HepG2 (cell line): ENCODE measurements around the gene CAPN3. TPM values are rescaled to one million over a fixed set of nuclear protein-coding genes. Genes with fewer than 3 reads are reported as not detected.

ENCODE experiments used
- ATAC-seq: fragments of 200-7000 bp; cut with Tn5 transposase; 3 replicates; pipeline ENCODE4 v1.9.1; 2020; ENCODE audit warnings: mild to moderate bottlenecking, moderate library complexity
- BruUV-seq: library from RNA; stranded (reverse); fragments of 400-500 nt; replicated peaks from 2 replicates; lab custom pipeline; 2021; lab: Mats Ljungman, UMichigan
- CTCF ChIA-PET: fragments of 300-600 bp; formaldehyde crosslinking; extraction: SDS; loops from one replicate; lab custom pipeline; 2021; ENCODE audit warnings: low total read pairs, inconsistent platforms, low intra/inter-chr PET ratio; lab: Yijun Ruan, JAX
- POLR2A ChIA-PET: fragments of 350-600 bp; sonication (Branson Sonifier 250); formaldehyde crosslinking; loops from one replicate; lab custom pipeline; 2020; ENCODE audit warnings: antibody characterized with exemption, inconsistent platforms; lab: Yijun Ruan, JAX
- DNase-seq: peaks from one replicate; pipeline ENCODE4 v3.0.0-alpha.2; 2015; ENCODE audit warnings: low spot score
- FAIRE-seq: peaks from 3 replicates; lab custom pipeline; 2011; peaks lifted over from hg19 to GRCh38; lab: Jason Lieb, UNC
- H2AFZ ChIP-seq: one replicate; pipeline ENCODE4 v1.6.1; 2011; ENCODE audit warnings: low read length, inconsistent platforms
- H3K27ac ChIP-seq: fragments of 300-600 bp; 3 replicates; pipeline ENCODE4 v1.8.0; 2011; ENCODE audit warnings: mixed run types, mild to moderate bottlenecking, mixed read lengths, low read length, inconsistent platforms; ENCODE audit not compliant: insufficient read depth; ENCODE audit errors: extremely low read length
- H3K27me3 ChIP-seq, 2 experiments: fragments of 200-600 bp in 1 of 2; 2 replicates in 1 of 2; 3 replicates in 1 of 2; pipeline versions ENCODE4 v1.6.0 to v1.8.0; 2011; ENCODE audit warnings: low read length in 2 of 2, mild to moderate bottlenecking in 2 of 2, moderate library complexity in 2 of 2, inconsistent platforms in 1 of 2; ENCODE audit not compliant: insufficient read depth in 2 of 2, control insufficient read depth in 1 of 2
- H3K36me3 ChIP-seq, 2 experiments: fragments of 200-600 bp in 1 of 2; replicated peaks in 1 of 2; 2 replicates in 1 of 2; 3 replicates in 1 of 2; pipeline versions ENCODE4 v1.5.1 to v1.8.0; 2011; ENCODE audit warnings: low read length in 2 of 2, inconsistent platforms in 1 of 2; ENCODE audit not compliant: insufficient read depth in 2 of 2, control insufficient read depth in 1 of 2
- H3K4me1 ChIP-seq: 2 replicates; pipeline ENCODE4 v1.5.1; 2012; ENCODE audit warnings: low read length, inconsistent platforms; ENCODE audit not compliant: insufficient read depth
- H3K4me2 ChIP-seq: 2 replicates; pipeline ENCODE4 v1.6.0; 2011; ENCODE audit warnings: low read depth, low read length, inconsistent platforms
- H3K4me3 ChIP-seq, 3 experiments: fragments of 200-600 bp in 1 of 3; sonication (generic), shearing (Covaris generic) in 1 of 3; replicated peaks in 1 of 3; 2 replicates each; pipeline ENCODE4 v1.5.1; 2011 to 2016; ENCODE audit warnings: low read length in 3 of 3, inconsistent platforms in 2 of 3, low read depth in 2 of 3, mild to moderate bottlenecking in 2 of 3, control low read depth in 1 of 3, mixed read lengths in 1 of 3; ENCODE audit not compliant: insufficient read depth in 1 of 3
- H3K79me2 ChIP-seq: one replicate; pipeline ENCODE4 v1.6.1; 2011; ENCODE audit warnings: low read length, inconsistent platforms; ENCODE audit not compliant: insufficient read depth
- H3K9ac ChIP-seq: 2 replicates; pipeline ENCODE4 v1.6.0; 2011; ENCODE audit warnings: mild to moderate bottlenecking, low read depth, low read length, inconsistent platforms; ENCODE audit not compliant: insufficient read depth
- H3K9me3 ChIP-seq: 2 replicates; pipeline ENCODE4 v1.5.1; 2012; ENCODE audit warnings: mild to moderate bottlenecking, low read length
- H4K20me1 ChIP-seq: 2 replicates; pipeline ENCODE4 v1.6.0; 2011; ENCODE audit warnings: inconsistent platforms, mild to moderate bottlenecking, low read length, moderate library complexity; ENCODE audit not compliant: insufficient read depth
- ATRX ChIP-seq: sonication (generic); formaldehyde crosslinking; IDR thresholded peaks from 2 replicates; pipeline ENCODE4 v1.4.0; 2020; ENCODE audit warnings: missing genetic modification reagents, borderline replicate concordance
- ELF4 ChIP-seq: sonication (generic); formaldehyde crosslinking; IDR thresholded peaks from 2 replicates; pipeline ENCODE4 v1.5.0; 2020; ENCODE audit warnings: missing genetic modification reagents, mild to moderate bottlenecking, moderate library complexity, borderline replicate concordance
- HNRNPL ChIP-seq: fragments of 200-400 bp; formaldehyde crosslinking; IDR thresholded peaks from 2 replicates; pipeline ENCODE4 v1.6.1; 2017; ENCODE audit warnings: mild to moderate bottlenecking, low read depth, low read length
- KLF13 ChIP-seq: sonication (generic); formaldehyde crosslinking; IDR thresholded peaks from 2 replicates; pipeline ENCODE4 v1.4.0; 2020; ENCODE audit warnings: mild to moderate bottlenecking, missing genetic modification reagents
- SOX5 ChIP-seq: IDR thresholded peaks from 2 replicates; pipeline ENCODE4 v1.6.1; 2016; ENCODE audit warnings: borderline replicate concordance
- TRAFD1 ChIP-seq: sonication (generic); formaldehyde crosslinking; IDR thresholded peaks from 2 replicates; pipeline ENCODE4 v1.5.1; 2020; ENCODE audit warnings: missing genetic modification reagents, mild to moderate bottlenecking, borderline replicate concordance
- ZFP1 ChIP-seq: IDR thresholded peaks from 2 replicates; pipeline ENCODE4 v1.6.1; 2016
- ZSCAN30 ChIP-seq: sonication (generic); formaldehyde crosslinking; IDR thresholded peaks from 2 replicates; pipeline ENCODE4 v1.5.0; 2020; ENCODE audit warnings: mild to moderate bottlenecking, missing genetic modification reagents
- WGBS: methylation state at CpG from one replicate; pipeline ENCODE4 v1.1.6; 2017; ENCODE audit warnings: low lambda C conversion rate; 5-methylcytosine and 5-hydroxymethylcytosine counted together
- in situ Hi-C: cut with HindIII; loops from 2 replicates; pipeline ENCODE4 v1.10.0; 2017; ENCODE audit warnings: low pct_unique_long_range_greater_than_20kb; ENCODE audit not compliant: extremely low pct_ligation_motif_present
- intact Hi-C: fragments of 100-400 bp; cut with micrococcal nuclease; formaldehyde crosslinking; loops from one replicate; pipeline ENCODE4 v1.10.0; 2022; ENCODE audit not compliant: unreplicated experiment
- polyA plus RNA-seq, 8 experiments: library from polyadenylated mRNA; depleted of rRNA in 3 of 8; stranded (reverse) in 7 of 8; unstranded in 1 of 8; fragments of >200 nt; fragmentation: Illumina TruSeq in 4 of 8; extraction: Trizol in 4 of 8; gene quantifications; 2 replicates each; pipeline versions ENCODE4 v1.2.1 to v1.2.3, GENCODE V29; 2011 to 2016; ENCODE audit warnings: low read depth in 4 of 8, missing spikeins in 1 of 8, mixed read lengths in 1 of 8; ENCODE audit not compliant: insufficient read depth in 1 of 8
- total RNA-seq, 5 experiments: library from RNA; depleted of rRNA; stranded (reverse); fragments of >200 nt; fragmentation: Illumina TruSeq; extraction: Trizol; gene quantifications; 2 replicates each; pipeline ENCODE4 v1.2.3, GENCODE V29; 2016; ENCODE audit warnings: low read depth in 1 of 5
- TF ChIP-seq, protein P1 (sequence below): sonication (generic); formaldehyde crosslinking; IDR thresholded peaks from 2 replicates; pipeline ENCODE4 v1.5.0; 2020; ENCODE audit warnings: mild to moderate bottlenecking, missing genetic modification reagents
- TF ChIP-seq, protein P2 (sequence below), 2 experiments: sonication (generic) in 1 of 2; formaldehyde crosslinking in 1 of 2; IDR thresholded peaks; 2 replicates each; pipeline versions ENCODE4 v1.4.0 to v1.6.1; 2018 to 2020; ENCODE audit warnings: missing genetic modification reagents in 2 of 2, borderline replicate concordance in 1 of 2, low read depth in 1 of 2, mild to moderate bottlenecking in 1 of 2, missing biosample characterization in 1 of 2
- TF ChIP-seq, protein P3 (sequence below): sonication (generic); formaldehyde crosslinking; IDR thresholded peaks from 2 replicates; pipeline ENCODE4 v1.8.0; 2022; ENCODE audit warnings: mild to moderate bottlenecking, missing genetic modification reagents, borderline replicate concordance

The CAPN3 gene
- total and polyA plus RNA-seq, 2 of the 13 experiments (the other 11 are each of a cell fraction or from before 2014, with no cell fraction given), result 1.3 to 4.6 TPM

GRCh38 chr15:42411884-42412283 lies 52.6 kb downstream of the CAPN3 start:
- Histone ChIP-seq H3K4me1 (peaks cover 8% of the 10 kb centered on the region; the same call in 1 of the 2 replicates), H3K36me3 (peaks cover 4 to 41% of the 10 kb centered on the region in 2 experiments), H3K27ac (no peak overlapping the region), H2AFZ (no peak overlapping the region), H3K27me3 (no peaks in the 10 kb centered on the region), H3K4me2 (no peak overlapping the region), H3K4me3 (no peak overlapping the region), H3K9ac (no peak overlapping the region), H3K9me3 (no peaks in the 10 kb centered on the region), H4K20me1 (no peaks in the 10 kb centered on the region), H3K79me2 (no peaks in the 10 kb centered on the region)
- in situ Hi-C loops (no loop called here), intact Hi-C loops (no loop called here)
- TF ChIP-seq TRAFD1 (CRISPR knock-in tag), result no peak
- TF ChIP-seq, protein P1, sequence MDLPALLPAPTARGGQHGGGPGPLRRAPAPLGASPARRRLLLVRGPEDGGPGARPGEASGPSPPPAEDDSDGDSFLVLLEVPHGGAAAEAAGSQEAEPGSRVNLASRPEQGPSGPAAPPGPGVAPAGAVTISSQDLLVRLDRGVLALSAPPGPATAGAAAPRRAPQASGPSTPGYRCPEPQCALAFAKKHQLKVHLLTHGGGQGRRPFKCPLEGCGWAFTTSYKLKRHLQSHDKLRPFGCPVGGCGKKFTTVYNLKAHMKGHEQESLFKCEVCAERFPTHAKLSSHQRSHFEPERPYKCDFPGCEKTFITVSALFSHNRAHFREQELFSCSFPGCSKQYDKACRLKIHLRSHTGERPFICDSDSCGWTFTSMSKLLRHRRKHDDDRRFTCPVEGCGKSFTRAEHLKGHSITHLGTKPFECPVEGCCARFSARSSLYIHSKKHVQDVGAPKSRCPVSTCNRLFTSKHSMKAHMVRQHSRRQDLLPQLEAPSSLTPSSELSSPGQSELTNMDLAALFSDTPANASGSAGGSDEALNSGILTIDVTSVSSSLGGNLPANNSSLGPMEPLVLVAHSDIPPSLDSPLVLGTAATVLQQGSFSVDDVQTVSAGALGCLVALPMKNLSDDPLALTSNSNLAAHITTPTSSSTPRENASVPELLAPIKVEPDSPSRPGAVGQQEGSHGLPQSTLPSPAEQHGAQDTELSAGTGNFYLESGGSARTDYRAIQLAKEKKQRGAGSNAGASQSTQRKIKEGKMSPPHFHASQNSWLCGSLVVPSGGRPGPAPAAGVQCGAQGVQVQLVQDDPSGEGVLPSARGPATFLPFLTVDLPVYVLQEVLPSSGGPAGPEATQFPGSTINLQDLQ, result no peak
- TF ChIP-seq, protein P2, sequence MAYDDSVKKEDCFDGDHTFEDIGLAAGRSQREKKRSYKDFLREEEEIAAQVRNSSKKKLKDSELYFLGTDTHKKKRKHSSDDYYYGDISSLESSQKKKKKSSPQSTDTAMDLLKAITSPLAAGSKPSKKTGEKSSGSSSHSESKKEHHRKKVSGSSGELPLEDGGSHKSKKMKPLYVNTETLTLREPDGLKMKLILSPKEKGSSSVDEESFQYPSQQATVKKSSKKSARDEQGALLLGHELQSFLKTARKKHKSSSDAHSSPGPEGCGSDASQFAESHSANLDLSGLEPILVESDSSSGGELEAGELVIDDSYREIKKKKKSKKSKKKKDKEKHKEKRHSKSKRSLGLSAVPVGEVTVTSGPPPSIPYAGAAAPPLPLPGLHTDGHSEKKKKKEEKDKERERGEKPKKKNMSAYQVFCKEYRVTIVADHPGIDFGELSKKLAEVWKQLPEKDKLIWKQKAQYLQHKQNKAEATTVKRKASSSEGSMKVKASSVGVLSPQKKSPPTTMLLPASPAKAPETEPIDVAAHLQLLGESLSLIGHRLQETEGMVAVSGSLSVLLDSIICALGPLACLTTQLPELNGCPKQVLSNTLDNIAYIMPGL (CRISPR knock-in tag; IDR thresholded peaks at IDR 0.05; ENCODE audit: borderline replicate concordance in 1 of 2, low read depth in 1 of 2), result no peak
- TF ChIP-seq SOX5 (CRISPR knock-in tag), result no peak
- TF ChIP-seq, protein P3, sequence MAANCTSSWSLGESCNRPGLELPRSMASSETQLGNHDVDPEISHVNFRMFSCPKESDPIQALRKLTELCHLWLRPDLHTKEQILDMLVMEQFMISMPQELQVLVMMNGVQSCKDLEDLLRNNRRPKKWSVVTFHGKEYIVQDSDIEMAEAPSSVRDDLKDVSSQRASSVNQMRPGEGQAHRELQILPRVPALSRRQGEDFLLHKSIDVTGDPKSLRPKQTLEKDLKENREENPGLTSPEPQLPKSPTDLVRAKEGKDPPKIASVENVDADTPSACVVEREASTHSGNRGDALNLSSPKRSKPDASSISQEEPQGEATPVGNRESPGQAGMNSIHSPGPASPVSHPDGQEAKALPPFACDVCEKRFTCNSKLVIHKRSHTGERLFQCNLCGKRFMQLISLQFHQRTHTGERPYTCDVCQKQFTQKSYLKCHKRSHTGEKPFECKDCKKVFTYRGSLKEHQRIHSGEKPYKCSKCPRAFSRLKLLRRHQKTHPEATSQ (CRISPR knock-in tag), result no peak
- no peak for TF ChIP-seq KLF13 (CRISPR knock-in tag)
- no peak for TF ChIP-seq ATRX
- no peak for TF ChIP-seq HNRNPL
- no peak for TF ChIP-seq ELF4 (CRISPR knock-in tag)
- no peak for TF ChIP-seq ZSCAN30 (CRISPR knock-in tag)
- no peak for TF ChIP-seq ZFP1 (CRISPR knock-in tag)
- CTCF ChIA-PET, result no interaction called here
- ATAC-seq (no peak), DNase-seq (no peak), FAIRE-seq (no peak)
- no TSS peak for BruUV-seq
- POLR2A ChIA-PET, result no interaction called here
- 95% methylated on average over 7 of the region's 7 CpGs for WGBS
